Measurements from ENCODE around the gene NT5C1B. TPM values are rescaled to one million over a fixed set of nuclear protein-coding genes. Genes with fewer than 3 reads are reported as not detected.

NT5C1B gene
- total and polyA plus RNA-seq, 9 donors, result 0.11 to 0.73 (median 0.37) TPM; not detected in 1

- WGBS (ENCODE audit: insufficient coverage), result no CpG with 5 or more reads among the region's 2 CpGs
- no peaks in the 10 kb centered on the region for H3K9me3 ChIP-seq (replicated peaks; ENCODE audit: control insufficient read depth, low read depth, low read length)
- no peaks in the 10 kb centered on the region for H3K36me3 ChIP-seq (ENCODE audit: control insufficient read depth, insufficient read depth, low read length)
- DNase-seq, result no peak
- H3K27ac ChIP-seq (ENCODE audit: low read length), result no peak overlapping the region
- H3K4me3 ChIP-seq (ENCODE audit: low read length), result no peak overlapping the region
- no peaks in the 10 kb centered on the region for H3K27me3 ChIP-seq (ENCODE audit: control insufficient read depth, insufficient read depth, low read length)
- no peaks in the 10 kb centered on the region for H3K4me1 ChIP-seq (ENCODE audit: control insufficient read depth, insufficient read depth, low read length)
Measured at GRCh38 chr2:18540872-18541271, 48.5 kb downstream of the NT5C1B start.

- Histone ChIP-seq H3K4me1 (ENCODE audit: control insufficient read depth, insufficient read depth, low read length) (no peaks in the 10 kb centered on the region), H3K4me3 (ENCODE audit: low read length) (no peak overlapping the region), H3K27me3 (ENCODE audit: control insufficient read depth, insufficient read depth, low read length) (no peaks in the 10 kb centered on the region), H3K36me3 (ENCODE audit: control insufficient read depth, insufficient read depth, low read length) (no peaks in the 10 kb centered on the region), H3K27ac (ENCODE audit: low read length) (no peak overlapping the region), H3K9me3 (replicated peaks; ENCODE audit: control insufficient read depth, low read depth, low read length) (no peaks in the 10 kb centered on the region)
- no peak for DNase-seq
- WGBS (ENCODE audit: insufficient coverage), result no CpG with 5 or more reads among the region's 1 CpG
Measured at GRCh38 chr2:18536697-18537096, 52.7 kb downstream of the NT5C1B start.

- Histone ChIP-seq H3K27me3 (ENCODE audit: control insufficient read depth, insufficient read depth, low read length) (no peaks in the 10 kb centered on the region), H3K27ac (ENCODE audit: low read length) (no peak overlapping the region), H3K36me3 (ENCODE audit: control insufficient read depth, insufficient read depth, low read length) (no peaks in the 10 kb centered on the region), H3K4me3 (ENCODE audit: low read length) (no peak overlapping the region), H3K9me3 (replicated peaks; ENCODE audit: control insufficient read depth, low read depth, low read length) (no peaks in the 10 kb centered on the region), H3K4me1 (ENCODE audit: control insufficient read depth, insufficient read depth, low read length) (no peaks in the 10 kb centered on the region)
- WGBS (ENCODE audit: insufficient coverage), result 15% methylated on average over 5 of the region's 7 CpGs
- no peak for DNase-seq
Measured at GRCh38 chr2:18536100-18536499, 53.3 kb downstream of the NT5C1B start.

- Histone ChIP-seq H3K4me3 (ENCODE audit: low read length) (no peak overlapping the region), H3K27ac (ENCODE audit: low read length) (no peak overlapping the region), H3K9me3 (replicated peaks; ENCODE audit: control insufficient read depth, low read depth, low read length) (no peaks in the 10 kb centered on the region), H3K36me3 (ENCODE audit: control insufficient read depth, insufficient read depth, low read length) (no peaks in the 10 kb centered on the region), H3K27me3 (ENCODE audit: control insufficient read depth, insufficient read depth, low read length) (no peaks in the 10 kb centered on the region), H3K4me1 (ENCODE audit: control insufficient read depth, insufficient read depth, low read length) (peaks cover 5% of the 10 kb centered on the region)
- WGBS (ENCODE audit: insufficient coverage), result no CpG with 5 or more reads among the region's 1 CpG
- no peak for DNase-seq
Measured at GRCh38 chr2:18531194-18531593, 58.2 kb downstream of the NT5C1B start.

- Histone ChIP-seq H3K9me3 (replicated peaks; ENCODE audit: control insufficient read depth, low read depth, low read length) (no peaks in the 10 kb centered on the region), H3K27me3 (ENCODE audit: control insufficient read depth, insufficient read depth, low read length) (no peaks in the 10 kb centered on the region), H3K4me1 (ENCODE audit: control insufficient read depth, insufficient read depth, low read length) (peaks cover 12% of the 10 kb centered on the region), H3K4me3 (ENCODE audit: low read length) (no peak overlapping the region), H3K27ac (ENCODE audit: low read length) (no peak overlapping the region), H3K36me3 (ENCODE audit: control insufficient read depth, insufficient read depth, low read length) (no peaks in the 10 kb centered on the region)
- no peak for DNase-seq
- WGBS (ENCODE audit: insufficient coverage), result 75% methylated on average over 3 of the region's 4 CpGs
Measured at GRCh38 chr2:18527822-18528221, 61.5 kb downstream of the NT5C1B start.

- Histone ChIP-seq H3K9me3 (replicated peaks; ENCODE audit: control insufficient read depth, low read depth, low read length) (no peaks in the 10 kb centered on the region), H3K27me3 (ENCODE audit: control insufficient read depth, insufficient read depth, low read length) (no peaks in the 10 kb centered on the region), H3K4me1 (ENCODE audit: control insufficient read depth, insufficient read depth, low read length) (peaks cover 12% of the 10 kb centered on the region), H3K36me3 (ENCODE audit: control insufficient read depth, insufficient read depth, low read length) (no peaks in the 10 kb centered on the region), H3K4me3 (ENCODE audit: low read length) (no peak overlapping the region), H3K27ac (ENCODE audit: low read length) (no peak overlapping the region)
- WGBS (ENCODE audit: insufficient coverage), result no CpG with 5 or more reads among the region's 2 CpGs
- peak; percentile 35 for DNase-seq
Measured at GRCh38 chr2:18527326-18527725, 62.0 kb downstream of the NT5C1B start.

- 50% methylated on average over 3 of the region's 7 CpGs for WGBS (ENCODE audit: insufficient coverage)
Measured at GRCh38 chr2:18526429-18526828, 62.9 kb downstream of the NT5C1B start.

GRCh38 chr2:18525852-18526251 is 63.5 kb downstream of the NT5C1B start:
- DNase-seq, result peak; percentile 43
- H3K36me3 ChIP-seq (ENCODE audit: control insufficient read depth, insufficient read depth, low read length), result no peaks in the 10 kb centered on the region
- peaks cover 12% of the 10 kb centered on the region for H3K4me1 ChIP-seq (ENCODE audit: control insufficient read depth, insufficient read depth, low read length)
- peak overlapping the region; percentile 50 for H3K27ac ChIP-seq (ENCODE audit: low read length)
- no peaks in the 10 kb centered on the region for H3K9me3 ChIP-seq (replicated peaks; ENCODE audit: control insufficient read depth, low read depth, low read length)
- H3K4me3 ChIP-seq (ENCODE audit: low read length), result no peak overlapping the region
- WGBS (ENCODE audit: insufficient coverage), result no CpG with 5 or more reads among the region's 3 CpGs
- H3K27me3 ChIP-seq (ENCODE audit: control insufficient read depth, insufficient read depth, low read length), result no peaks in the 10 kb centered on the region

More at GRCh38 chr2:18526429-18526828, 62.9 kb downstream of the NT5C1B start:
- Histone ChIP-seq H3K36me3 (ENCODE audit: control insufficient read depth, insufficient read depth, low read length) (no peaks in the 10 kb centered on the region), H3K4me1 (ENCODE audit: control insufficient read depth, insufficient read depth, low read length) (peaks cover 12% of the 10 kb centered on the region), H3K4me3 (ENCODE audit: low read length) (no peak overlapping the region), H3K27ac (ENCODE audit: low read length) (no peak overlapping the region), H3K9me3 (replicated peaks; ENCODE audit: control insufficient read depth, low read depth, low read length) (no peaks in the 10 kb centered on the region), H3K27me3 (ENCODE audit: control insufficient read depth, insufficient read depth, low read length) (no peaks in the 10 kb centered on the region)
- DNase-seq, result no peak

- no peak for DNase-seq
- WGBS (ENCODE audit: insufficient coverage), result 77% methylated on average over 2 of the region's 2 CpGs
Measured at GRCh38 chr2:18525236-18525635, 64.1 kb downstream of the NT5C1B start.

GRCh38 chr2:18522484-18523146 is 66.8 kb downstream of the NT5C1B start:
- peaks cover 31% of the 10 kb centered on the region for H3K4me1 ChIP-seq (ENCODE audit: control insufficient read depth, insufficient read depth, low read length)
- no peak for DNase-seq
- no peak overlapping the region for H3K27ac ChIP-seq (ENCODE audit: low read length)
- WGBS (ENCODE audit: insufficient coverage), result no CpG with 5 or more reads among the region's 2 CpGs
- H3K4me3 ChIP-seq (ENCODE audit: low read length), result no peak overlapping the region
- H3K27me3 ChIP-seq (ENCODE audit: control insufficient read depth, insufficient read depth, low read length), result no peaks in the 10 kb centered on the region
- no peaks in the 10 kb centered on the region for H3K36me3 ChIP-seq (ENCODE audit: control insufficient read depth, insufficient read depth, low read length)
- H3K9me3 ChIP-seq (replicated peaks; ENCODE audit: control insufficient read depth, low read depth, low read length), result no peaks in the 10 kb centered on the region

More at GRCh38 chr2:18525236-18525635, 64.1 kb downstream of the NT5C1B start:
- H3K36me3 ChIP-seq (ENCODE audit: control insufficient read depth, insufficient read depth, low read length), result no peaks in the 10 kb centered on the region
- H3K9me3 ChIP-seq (replicated peaks; ENCODE audit: control insufficient read depth, low read depth, low read length), result no peaks in the 10 kb centered on the region
- no peak overlapping the region for H3K27ac ChIP-seq (ENCODE audit: low read length)
- no peak overlapping the region for H3K4me3 ChIP-seq (ENCODE audit: low read length)
- peaks cover 17% of the 10 kb centered on the region for H3K4me1 ChIP-seq (ENCODE audit: control insufficient read depth, insufficient read depth, low read length)
- no peaks in the 10 kb centered on the region for H3K27me3 ChIP-seq (ENCODE audit: control insufficient read depth, insufficient read depth, low read length)

All from muscle of leg (tissue), 11 donors.